CD14-positive monocyte (primary cell): Measurements from ENCODE around the gene C16orf74. TPM values are rescaled to one million over a fixed set of nuclear protein-coding genes. Genes with fewer than 3 reads are reported as not detected.

Source experiments
- DNase-seq, 3 donors: peaks; one replicate each; pipeline ENCODE4 v3.0.0-alpha.2; 2011 to 2022
- H2AFZ ChIP-seq: 2 replicates; pipeline ENCODE4 v1.6.0; 2012; ENCODE audit warnings: mild to moderate bottlenecking, low read depth, low read length, inconsistent platforms; ENCODE audit not compliant: insufficient read depth, poor library complexity, severe bottlenecking
- H3K27ac ChIP-seq, 2 donors: 1 replicate in 1 of 2; 2 replicates in 1 of 2; pipeline ENCODE4 v1.5.1; 2012 to 2013; ENCODE audit warnings: low read length in 2 of 2, control low read depth in 1 of 2, inconsistent platforms in 1 of 2, low read depth in 1 of 2, mild to moderate bottlenecking in 1 of 2
- H3K27me3 ChIP-seq, 2 donors: one replicate each; pipeline versions ENCODE4 v1.6.0 to v1.6.1; 2011 to 2013; ENCODE audit warnings: low read length in 2 of 2; ENCODE audit not compliant: control insufficient read depth in 2 of 2, insufficient read depth in 2 of 2
- H3K36me3 ChIP-seq, 2 donors: replicated peaks in 1 of 2; 1 replicate in 1 of 2; 2 replicates in 1 of 2; pipeline versions ENCODE4 v1.5.1 to v1.6.1; 2012 to 2013; ENCODE audit warnings: low read length in 2 of 2, control low read depth in 1 of 2, inconsistent platforms in 1 of 2, mild to moderate bottlenecking in 1 of 2; ENCODE audit not compliant: insufficient read depth in 2 of 2, control insufficient read depth in 1 of 2
- H3K4me1 ChIP-seq, 2 donors: 1 replicate in 1 of 2; 2 replicates in 1 of 2; pipeline versions ENCODE4 v1.5.1 to v1.6.1; 2012 to 2013; ENCODE audit warnings: low read length in 2 of 2, control low read depth in 1 of 2, inconsistent platforms in 1 of 2, mild to moderate bottlenecking in 1 of 2, moderate library complexity in 1 of 2; ENCODE audit not compliant: insufficient read depth in 2 of 2, control insufficient read depth in 1 of 2
- H3K4me2 ChIP-seq: replicated peaks from 2 replicates; pipeline ENCODE3; 2012; ENCODE audit warnings: low read length, moderate library complexity, mild to moderate bottlenecking; ENCODE audit not compliant: poor library complexity, severe bottlenecking; ENCODE audit errors: extremely low read depth
- H3K4me3 ChIP-seq, 3 experiments: fragments of 200-600 bp in 1 of 3; sonication (generic) in 1 of 3; replicated peaks in 1 of 3; 1 replicate in 2 of 3; 2 replicates in 1 of 3; pipeline ENCODE4 v1.5.1; 2011 to 2013; ENCODE audit warnings: low read length in 3 of 3, mild to moderate bottlenecking in 3 of 3, control low read depth in 2 of 3, low read depth in 2 of 3, inconsistent platforms in 1 of 3, moderate library complexity in 1 of 3
- H3K79me2 ChIP-seq: 2 replicates; pipeline ENCODE4 v1.6.0; 2012; ENCODE audit warnings: mild to moderate bottlenecking, control low read depth, inconsistent platforms, low read length, moderate library complexity; ENCODE audit not compliant: insufficient read depth
- H3K9ac ChIP-seq: 2 replicates; pipeline ENCODE4 v1.6.0; 2017; ENCODE audit warnings: low read length, mild to moderate bottlenecking; ENCODE audit not compliant: insufficient read depth, poor library complexity, severe bottlenecking
- H3K9me3 ChIP-seq, 2 donors: replicated peaks in 1 of 2; 1 replicate in 1 of 2; 2 replicates in 1 of 2; pipeline versions ENCODE4 v1.5.1 to v1.6.1; 2012 to 2013; ENCODE audit warnings: low read length in 2 of 2, control low read depth in 1 of 2; ENCODE audit not compliant: control insufficient read depth in 1 of 2, insufficient read depth in 1 of 2
- H4K20me1 ChIP-seq: 2 replicates; pipeline ENCODE4 v1.6.0; 2012; ENCODE audit warnings: mild to moderate bottlenecking, low read length, control low read depth, moderate library complexity; ENCODE audit not compliant: insufficient read depth
- H3K27ac Mint-ChIP-seq, 7 donors: one replicate each; pipeline ENCODE4 v1.8.0; 2020; ENCODE audit warnings: mild to moderate bottlenecking in 7 of 7, mixed read lengths in 7 of 7, moderate library complexity in 6 of 7, inconsistent platforms in 2 of 7
- H3K27me3 Mint-ChIP-seq, 3 donors: one replicate each; pipeline ENCODE4 v1.8.0; 2021 to 2022; ENCODE audit warnings: low read depth in 3 of 3, mild to moderate bottlenecking in 3 of 3, mixed read lengths in 3 of 3, moderate library complexity in 3 of 3, inconsistent platforms in 1 of 3
- H3K36me3 Mint-ChIP-seq, 2 donors: one replicate each; pipeline ENCODE4 v1.8.0; 2020; ENCODE audit warnings: mixed read lengths in 2 of 2, inconsistent platforms in 1 of 2, mild to moderate bottlenecking in 1 of 2
- H3K4me1 Mint-ChIP-seq: one replicate; pipeline ENCODE4 v1.8.0; 2020; ENCODE audit warnings: mild to moderate bottlenecking, mixed read lengths
- H3K4me3 Mint-ChIP-seq, 2 donors: one replicate each; pipeline ENCODE4 v1.8.0; 2020; ENCODE audit warnings: mild to moderate bottlenecking in 2 of 2, mixed read lengths in 2 of 2, moderate library complexity in 1 of 2
- H3K9me3 Mint-ChIP-seq, 7 donors: one replicate each; pipeline ENCODE4 v1.8.0; 2020 to 2022; ENCODE audit warnings: mixed read lengths in 7 of 7, mild to moderate bottlenecking in 6 of 7, moderate library complexity in 6 of 7, inconsistent platforms in 2 of 7
- WGBS: methylation state at CpG from one replicate; pipeline ENCODE4 v1.1.5; 2013; ENCODE audit warnings: missing lambda C conversion rate; ENCODE audit not compliant: insufficient coverage; 5-methylcytosine and 5-hydroxymethylcytosine counted together
- intact Hi-C, 2 donors: fragments of 100-400 bp; cut with micrococcal nuclease; formaldehyde crosslinking; loops; one replicate each; pipeline versions ENCODE4 v1.15.0 to v1.15.1; 2023
- polyA plus RNA-seq, 3 donors: library from polyadenylated mRNA; depleted of rRNA in 1 of 3; unstranded in 2 of 3; stranded (reverse) in 1 of 3; fragments of 300-500 nt in 2 of 3; fragments of >200 nt in 1 of 3; fragmentation: Illumina TruSeq in 2 of 3; gene quantifications; 1 replicate in 2 of 3; 2 replicates in 1 of 3; pipeline ENCODE4 v1.2.3, GENCODE V29; 2012 to 2021
- TF ChIP-seq, protein P1 (sequence below): fragments of 200-600 bp; IDR thresholded peaks from one replicate; pipeline ENCODE4 v1.8.0; 2022; ENCODE audit warnings: antibody characterized with exemption, mild to moderate bottlenecking

C16orf74 gene
- polyA plus RNA-seq, 3 donors: 11.3 to 26.6 (median 24.1) TPM

DNA sequence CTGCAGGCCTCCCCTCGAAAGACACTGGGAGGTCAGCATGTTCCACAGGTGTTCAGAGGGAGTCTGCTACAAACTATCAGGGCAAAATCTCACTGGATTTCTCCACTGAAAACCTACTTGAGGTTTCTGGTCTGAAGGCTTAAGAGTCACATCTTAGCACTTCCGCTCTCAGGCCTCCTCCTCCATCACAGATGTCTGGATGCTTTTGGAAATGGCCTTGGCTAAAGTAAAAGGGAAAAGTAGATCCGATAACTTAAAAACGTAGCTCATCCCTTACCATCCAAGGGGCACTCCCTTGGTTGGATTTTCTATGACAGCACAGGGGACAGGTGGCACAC, 76.5 kb downstream of the C16orf74 start:
- no peaks in the 10 kb centered on the region for H3K27me3 ChIP-seq
- H3K9me3 Mint-ChIP-seq: no peaks in the 10 kb centered on the region
- no peak overlapping the region for H3K4me2 ChIP-seq
- intact Hi-C loops: no loop called here
- H3K27me3 Mint-ChIP-seq: no peaks in the 10 kb centered on the region
- no peaks in the 10 kb centered on the region for H3K79me2 ChIP-seq
- 100% methylated on average over 1 of the region's 4 CpGs for WGBS
- no peaks in the 10 kb centered on the region for H4K20me1 ChIP-seq
- H3K27ac ChIP-seq: peak overlapping the region in 1 of 2 donors; percentile 1
- no peaks in the 10 kb centered on the region for H3K4me1 ChIP-seq
- H3K36me3 ChIP-seq: peaks cover 60 to 100% of the 10 kb centered on the region in 2 donors
- H3K4me1 Mint-ChIP-seq: no peaks in the 10 kb centered on the region
- TF ChIP-seq, protein P1, sequence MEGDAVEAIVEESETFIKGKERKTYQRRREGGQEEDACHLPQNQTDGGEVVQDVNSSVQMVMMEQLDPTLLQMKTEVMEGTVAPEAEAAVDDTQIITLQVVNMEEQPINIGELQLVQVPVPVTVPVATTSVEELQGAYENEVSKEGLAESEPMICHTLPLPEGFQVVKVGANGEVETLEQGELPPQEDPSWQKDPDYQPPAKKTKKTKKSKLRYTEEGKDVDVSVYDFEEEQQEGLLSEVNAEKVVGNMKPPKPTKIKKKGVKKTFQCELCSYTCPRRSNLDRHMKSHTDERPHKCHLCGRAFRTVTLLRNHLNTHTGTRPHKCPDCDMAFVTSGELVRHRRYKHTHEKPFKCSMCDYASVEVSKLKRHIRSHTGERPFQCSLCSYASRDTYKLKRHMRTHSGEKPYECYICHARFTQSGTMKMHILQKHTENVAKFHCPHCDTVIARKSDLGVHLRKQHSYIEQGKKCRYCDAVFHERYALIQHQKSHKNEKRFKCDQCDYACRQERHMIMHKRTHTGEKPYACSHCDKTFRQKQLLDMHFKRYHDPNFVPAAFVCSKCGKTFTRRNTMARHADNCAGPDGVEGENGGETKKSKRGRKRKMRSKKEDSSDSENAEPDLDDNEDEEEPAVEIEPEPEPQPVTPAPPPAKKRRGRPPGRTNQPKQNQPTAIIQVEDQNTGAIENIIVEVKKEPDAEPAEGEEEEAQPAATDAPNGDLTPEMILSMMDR: no peak
- no peak overlapping the region for H3K4me3 ChIP-seq
- no peaks in the 10 kb centered on the region for H3K9me3 ChIP-seq
- H3K9ac ChIP-seq: no peak overlapping the region
- peaks cover 71 to 96% of the 10 kb centered on the region in 2 donors for H3K36me3 Mint-ChIP-seq
- H2AFZ ChIP-seq: no peak overlapping the region
- peak overlapping the region in 4 of 7 donors; percentile 3 to 35 (median 25) for H3K27ac Mint-ChIP-seq
- DNase-seq: no peak
- H3K4me3 Mint-ChIP-seq: no peak overlapping the region

DNA sequence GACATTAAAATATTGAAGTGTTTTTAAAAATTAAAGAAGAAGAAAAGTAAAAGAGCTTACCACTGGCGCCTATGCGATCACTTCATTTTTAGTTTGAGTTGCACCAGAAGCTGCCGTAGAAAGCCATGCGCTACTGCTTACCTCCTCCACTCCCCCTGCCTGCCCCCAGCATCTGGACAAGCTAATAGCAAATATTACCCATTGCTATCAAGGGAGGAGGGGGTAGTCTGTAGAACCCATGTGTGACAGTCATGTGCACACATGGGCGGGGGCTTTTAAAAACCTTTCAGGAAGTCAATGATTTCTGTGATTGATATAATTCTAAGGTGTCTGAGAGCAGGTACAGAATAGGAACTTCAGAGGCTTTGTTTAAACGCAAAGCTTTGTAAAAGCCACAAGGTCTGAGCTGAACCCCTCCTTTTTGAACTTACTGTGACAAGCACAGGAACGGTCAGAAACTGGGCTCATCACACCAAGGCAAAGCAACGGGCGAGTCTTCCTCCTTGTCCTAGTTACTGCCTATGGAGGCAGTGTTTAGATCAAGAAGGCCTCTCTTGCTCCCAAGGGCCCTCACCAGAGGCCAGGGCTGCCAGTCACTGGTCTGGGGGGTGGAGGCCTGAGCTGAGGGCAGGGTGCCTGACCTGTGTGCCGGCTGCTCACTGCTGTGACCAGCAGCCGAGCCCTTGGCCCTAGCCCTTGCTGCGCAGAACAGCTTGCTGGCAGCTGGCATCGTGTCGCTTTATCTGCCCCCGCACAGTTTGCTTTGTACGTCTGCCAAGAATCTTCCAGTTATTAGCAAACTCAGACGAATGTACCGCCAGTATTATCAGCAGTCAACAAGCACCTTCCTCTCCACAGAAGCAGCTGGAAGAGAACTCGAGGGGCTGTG, 77.1 kb downstream of the C16orf74 start:
- H3K9me3 ChIP-seq: no peaks in the 10 kb centered on the region
- H3K27ac Mint-ChIP-seq: peak overlapping the region in 2 of 7 donors; percentile 3 to 17
- no peak overlapping the region for H3K4me3 Mint-ChIP-seq
- H3K4me2 ChIP-seq: no peak overlapping the region
- 89% methylated on average over 11 of the region's 19 CpGs for WGBS
- H3K27ac ChIP-seq: peak overlapping the region in 1 of 2 donors; percentile 1
- no peaks in the 10 kb centered on the region for H3K9me3 Mint-ChIP-seq
- no peak for DNase-seq
- H3K36me3 Mint-ChIP-seq: peaks cover 77 to 96% of the 10 kb centered on the region in 2 donors
- no peak overlapping the region for H3K9ac ChIP-seq
- no peaks in the 10 kb centered on the region for H3K4me1 ChIP-seq
- H4K20me1 ChIP-seq: no peaks in the 10 kb centered on the region
- no peaks in the 10 kb centered on the region for H3K27me3 Mint-ChIP-seq
- H3K4me1 Mint-ChIP-seq: no peaks in the 10 kb centered on the region
- H3K27me3 ChIP-seq: no peaks in the 10 kb centered on the region
- H3K4me3 ChIP-seq: no peak overlapping the region
- no peaks in the 10 kb centered on the region for H3K79me2 ChIP-seq
- no peak overlapping the region for H2AFZ ChIP-seq
- H3K36me3 ChIP-seq: peaks cover 66 to 100% of the 10 kb centered on the region in 2 donors
- intact Hi-C loops: no loop called here
- TF ChIP-seq, protein P1: no peak
